Measurements from ENCODE around the gene HCFC1.
"Not testable (repeated sequence)": the region's sequence is repeated elsewhere in the genome, so short reads cannot be mapped to it uniquely, and the experiment has no call there.

The HCFC1 gene

GRCh38 chrX:154006947-154007346 lies 35.3 kb upstream of the HCFC1 start:
- WGBS (ENCODE audit: insufficient coverage, insufficient read length) = no CpG with 5 or more reads among the region's 20 CpGs
- no peaks in the 10 kb centered on the region for H3K36me3 ChIP-seq (ENCODE audit: control insufficient read depth, insufficient read depth, low read length)
- H3K4me3 ChIP-seq (ENCODE audit: low read length) = no peak overlapping the region
- no peaks in the 10 kb centered on the region; the same call in 1 of the 2 replicates for H3K4me1 ChIP-seq (ENCODE audit: control insufficient read depth, insufficient read depth, low read length)
- no peaks in the 10 kb centered on the region for H3K27me3 ChIP-seq (ENCODE audit: control insufficient read depth, insufficient read depth, low read length)
- DNase-seq (ENCODE audit: low read depth, low spot score) = no peak
- no peaks in the 10 kb centered on the region for H3K9me3 ChIP-seq (ENCODE audit: control insufficient read depth, insufficient read depth, low read length)
- no peak overlapping the region for H3K27ac ChIP-seq (ENCODE audit: low read length)

- Histone ChIP-seq H3K9me3 (ENCODE audit: control insufficient read depth, insufficient read depth, low read length) (no peaks in the 10 kb centered on the region), H3K4me1 (ENCODE audit: control insufficient read depth, insufficient read depth, low read length) (no peaks in the 10 kb centered on the region; the same call in 1 of the 2 replicates), H3K4me3 (ENCODE audit: low read length) (no peak overlapping the region), H3K36me3 (ENCODE audit: control insufficient read depth, insufficient read depth, low read length) (no peaks in the 10 kb centered on the region), H3K27ac (ENCODE audit: low read length) (no peak overlapping the region), H3K27me3 (ENCODE audit: control insufficient read depth, insufficient read depth, low read length) (no peaks in the 10 kb centered on the region)
- no CpG with 5 or more reads among the region's 11 CpGs for WGBS (ENCODE audit: insufficient coverage, insufficient read length)
- DNase-seq (ENCODE audit: low read depth, low spot score) = no peak
These were observed 32.7 kb upstream of the HCFC1 start for GRCh38 chrX:154004315-154004714.

- Histone ChIP-seq H3K36me3 (ENCODE audit: control insufficient read depth, insufficient read depth, low read length) (no peaks in the 10 kb centered on the region), H3K4me1 (ENCODE audit: control insufficient read depth, insufficient read depth, low read length) (no peaks in the 10 kb centered on the region; the same call in 1 of the 2 replicates), H3K4me3 (ENCODE audit: low read length) (no peak overlapping the region), H3K27ac (ENCODE audit: low read length) (no peak overlapping the region), H3K9me3 (ENCODE audit: control insufficient read depth, insufficient read depth, low read length) (no peaks in the 10 kb centered on the region), H3K27me3 (ENCODE audit: control insufficient read depth, insufficient read depth, low read length) (no peaks in the 10 kb centered on the region)
- no CpG with 5 or more reads among the region's 17 CpGs for WGBS (ENCODE audit: insufficient coverage, insufficient read length)
- DNase-seq (ENCODE audit: low read depth, low spot score) = no peak
These were observed 30.6 kb upstream of the HCFC1 start for GRCh38 chrX:154002215-154002719.

GRCh38 chrX:154000051-154000450 lies 28.4 kb upstream of the HCFC1 start:
- H3K27me3 ChIP-seq (ENCODE audit: control insufficient read depth, insufficient read depth, low read length) = no peaks in the 10 kb centered on the region
- no peaks in the 10 kb centered on the region for H3K9me3 ChIP-seq (ENCODE audit: control insufficient read depth, insufficient read depth, low read length)
- H3K4me1 ChIP-seq (ENCODE audit: control insufficient read depth, insufficient read depth, low read length) = no peaks in the 10 kb centered on the region; the same call in 1 of the 2 replicates
- no peak for DNase-seq (ENCODE audit: low read depth, low spot score)
- H3K36me3 ChIP-seq (ENCODE audit: control insufficient read depth, insufficient read depth, low read length) = no peaks in the 10 kb centered on the region
- no CpG with 5 or more reads among the region's 5 CpGs for whole genome bisulfite sequencing (ENCODE audit: insufficient coverage, insufficient read length)
- no peak overlapping the region for H3K4me3 ChIP-seq (ENCODE audit: low read length)
- H3K27ac ChIP-seq (ENCODE audit: low read length) = no peak overlapping the region

- H3K9me3 ChIP-seq (ENCODE audit: control insufficient read depth, insufficient read depth, low read length) = no peaks in the 10 kb centered on the region
- H3K27ac ChIP-seq (ENCODE audit: low read length) = no peak overlapping the region
- H3K27me3 ChIP-seq (ENCODE audit: control insufficient read depth, insufficient read depth, low read length) = no peaks in the 10 kb centered on the region
- H3K4me1 ChIP-seq (ENCODE audit: control insufficient read depth, insufficient read depth, low read length) = no peaks in the 10 kb centered on the region; the same call in 1 of the 2 replicates
- H3K36me3 ChIP-seq (ENCODE audit: control insufficient read depth, insufficient read depth, low read length) = no peaks in the 10 kb centered on the region
- no CpG with 5 or more reads among the region's 19 CpGs for WGBS (ENCODE audit: insufficient coverage, insufficient read length)
- H3K4me3 ChIP-seq (ENCODE audit: low read length) = no peak overlapping the region
- DNase-seq (ENCODE audit: low read depth, low spot score) = no peak
These were observed 27.9 kb upstream of the HCFC1 start for GRCh38 chrX:153999359-154000037.

GRCh38 chrX:153995504-153995903 lies 23.9 kb upstream of the HCFC1 start:
- Histone ChIP-seq H3K4me3 (ENCODE audit: low read length) (no peak overlapping the region), H3K27me3 (ENCODE audit: control insufficient read depth, insufficient read depth, low read length) (no peaks in the 10 kb centered on the region), H3K9me3 (ENCODE audit: control insufficient read depth, insufficient read depth, low read length) (no peaks in the 10 kb centered on the region), H3K36me3 (ENCODE audit: control insufficient read depth, insufficient read depth, low read length) (no peaks in the 10 kb centered on the region), H3K4me1 (ENCODE audit: control insufficient read depth, insufficient read depth, low read length) (no peaks in the 10 kb centered on the region; the same call in 1 of the 2 replicates), H3K27ac (ENCODE audit: low read length) (no peak overlapping the region)
- no peak for DNase-seq (ENCODE audit: low read depth, low spot score)
- no CpG with 5 or more reads among the region's 8 CpGs for WGBS (ENCODE audit: insufficient coverage, insufficient read length)

GRCh38 chrX:153994398-153994797 lies 22.8 kb upstream of the HCFC1 start:
- H3K4me1 ChIP-seq (ENCODE audit: control insufficient read depth, insufficient read depth, low read length); H3K4me3 ChIP-seq (ENCODE audit: low read length); DNase-seq (ENCODE audit: low read depth, low spot score); H3K27ac ChIP-seq (ENCODE audit: low read length); H3K36me3 ChIP-seq (ENCODE audit: control insufficient read depth, insufficient read depth, low read length); H3K9me3 ChIP-seq (ENCODE audit: control insufficient read depth, insufficient read depth, low read length); H3K27me3 ChIP-seq (ENCODE audit: control insufficient read depth, insufficient read depth, low read length): not testable (repeated sequence)
- WGBS (ENCODE audit: insufficient coverage, insufficient read length) = no CpG with 5 or more reads among the region's 5 CpGs

- H3K9me3 ChIP-seq (ENCODE audit: control insufficient read depth, insufficient read depth, low read length) = no peaks in the 10 kb centered on the region
- no peaks in the 10 kb centered on the region for H3K36me3 ChIP-seq (ENCODE audit: control insufficient read depth, insufficient read depth, low read length)
- H3K4me3 ChIP-seq (ENCODE audit: low read length) = no peak overlapping the region
- no peak for DNase-seq (ENCODE audit: low read depth, low spot score)
- no peak overlapping the region for H3K27ac ChIP-seq (ENCODE audit: low read length)
- no CpG with 5 or more reads among the region's 10 CpGs for WGBS (ENCODE audit: insufficient coverage, insufficient read length)
- no peaks in the 10 kb centered on the region for H3K4me1 ChIP-seq (ENCODE audit: control insufficient read depth, insufficient read depth, low read length)
- H3K27me3 ChIP-seq (ENCODE audit: control insufficient read depth, insufficient read depth, low read length) = no peaks in the 10 kb centered on the region
These were observed 22.4 kb upstream of the HCFC1 start for GRCh38 chrX:153993978-153994377.

GRCh38 chrX:153993079-153993478 lies 21.5 kb upstream of the HCFC1 start:
- Histone ChIP-seq H3K27ac (ENCODE audit: low read length) (no peak overlapping the region), H3K36me3 (ENCODE audit: control insufficient read depth, insufficient read depth, low read length) (no peaks in the 10 kb centered on the region), H3K4me1 (ENCODE audit: control insufficient read depth, insufficient read depth, low read length) (no peaks in the 10 kb centered on the region), H3K4me3 (ENCODE audit: low read length) (no peak overlapping the region), H3K9me3 (ENCODE audit: control insufficient read depth, insufficient read depth, low read length) (no peaks in the 10 kb centered on the region), H3K27me3 (ENCODE audit: control insufficient read depth, insufficient read depth, low read length) (no peaks in the 10 kb centered on the region)
- no CpG with 5 or more reads among the region's 12 CpGs for WGBS (ENCODE audit: insufficient coverage, insufficient read length)
- DNase-seq (ENCODE audit: low read depth, low spot score) = no peak

- no peaks in the 10 kb centered on the region for H3K36me3 ChIP-seq (ENCODE audit: control insufficient read depth, insufficient read depth, low read length)
- H3K27me3 ChIP-seq (ENCODE audit: control insufficient read depth, insufficient read depth, low read length) = no peaks in the 10 kb centered on the region
- H3K4me3 ChIP-seq (ENCODE audit: low read length) = no peak overlapping the region
- DNase-seq (ENCODE audit: low read depth, low spot score) = no peak
- no peaks in the 10 kb centered on the region for H3K9me3 ChIP-seq (ENCODE audit: control insufficient read depth, insufficient read depth, low read length)
- no peak overlapping the region for H3K27ac ChIP-seq (ENCODE audit: low read length)
- H3K4me1 ChIP-seq (ENCODE audit: control insufficient read depth, insufficient read depth, low read length) = no peaks in the 10 kb centered on the region
- WGBS (ENCODE audit: insufficient coverage, insufficient read length) = no CpG with 5 or more reads among the region's 8 CpGs
These were observed 20.6 kb upstream of the HCFC1 start for GRCh38 chrX:153992180-153992579.

- no peak overlapping the region for H3K4me3 ChIP-seq (ENCODE audit: low read length)
- DNase-seq (ENCODE audit: low read depth, low spot score) = no peak
- no peaks in the 10 kb centered on the region for H3K27me3 ChIP-seq (ENCODE audit: control insufficient read depth, insufficient read depth, low read length)
- no peaks in the 10 kb centered on the region for H3K36me3 ChIP-seq (ENCODE audit: control insufficient read depth, insufficient read depth, low read length)
- no CpG with 5 or more reads among the region's 3 CpGs for WGBS (ENCODE audit: insufficient coverage, insufficient read length)
- no peak overlapping the region for H3K27ac ChIP-seq (ENCODE audit: low read length)
- no peaks in the 10 kb centered on the region for H3K9me3 ChIP-seq (ENCODE audit: control insufficient read depth, insufficient read depth, low read length)
- no peaks in the 10 kb centered on the region for H3K4me1 ChIP-seq (ENCODE audit: control insufficient read depth, insufficient read depth, low read length)
These were observed 19.5 kb upstream of the HCFC1 start for GRCh38 chrX:153991013-153991580.
